SK-N-SH treated with all-trans-retinoic acid at 6 μM for 48 hours (cell line): ENCODE results near the gene ARHGEF6.

ENCODE experiments used
- ATAC-seq: fragments of 200-7000 bp; cut with Tn5 transposase; 3 replicates; pipeline ENCODE4 v1.9.1; 2020; ENCODE audit warnings: mild to moderate bottlenecking, moderate library complexity
- ARNTL ChIP-seq: fragments of 450-650 bp; formaldehyde crosslinking; IDR thresholded peaks from 2 replicates; pipeline ENCODE4 v1.5.0; 2020; ENCODE audit warnings: low read depth, mild to moderate bottlenecking, moderate library complexity, borderline replicate concordance
- CSDC2 ChIP-seq: fragments of 250-450 bp; sonication (Bioruptor Pico); IDR thresholded peaks from 2 replicates; pipeline ENCODE4 v1.5.0; 2020; ENCODE audit warnings: mild to moderate bottlenecking, moderate library complexity
- ESRRG ChIP-seq: fragments of 250-450 bp; sonication (Bioruptor Pico); IDR thresholded peaks from 2 replicates; pipeline ENCODE4 v1.6.1; 2021; ENCODE audit warnings: mild to moderate bottlenecking
- GLIS3 ChIP-seq: fragments of 250-450 bp; sonication (Bioruptor Pico); IDR thresholded peaks from 2 replicates; pipeline ENCODE4 v1.5.0; 2020; ENCODE audit warnings: mild to moderate bottlenecking, moderate library complexity
- ISL1 ChIP-seq: fragments of 250-450 bp; sonication (Bioruptor Pico); IDR thresholded peaks from 2 replicates; pipeline ENCODE4 v2.1.2; 2022; ENCODE audit warnings: mild to moderate bottlenecking, moderate library complexity
- OSR1 ChIP-seq: fragments of 250-450 bp; sonication (Bioruptor Pico); IDR thresholded peaks from 2 replicates; pipeline ENCODE4 v1.8.0; 2022; ENCODE audit warnings: moderate library complexity, mild to moderate bottlenecking, inconsistent platforms
- PPARA ChIP-seq: fragments of 250-450 bp; sonication (Bioruptor Pico); IDR thresholded peaks from 2 replicates; pipeline ENCODE4 v1.5.0; 2020; ENCODE audit warnings: mild to moderate bottlenecking, borderline replicate concordance
- RARB ChIP-seq: fragments of 250-450 bp; sonication (Bioruptor Pico); IDR thresholded peaks from 2 replicates; pipeline ENCODE4 v1.8.0; 2021; ENCODE audit warnings: mild to moderate bottlenecking, moderate library complexity
- SNAI2 ChIP-seq: fragments of 250-450 bp; sonication (Bioruptor Pico); IDR thresholded peaks from 2 replicates; pipeline ENCODE4 v1.5.0; 2020; ENCODE audit warnings: mild to moderate bottlenecking, moderate library complexity
- TCF4 ChIP-seq: fragments of 250-450 bp; sonication (Bioruptor Pico); IDR thresholded peaks from 2 replicates; pipeline ENCODE4 v1.8.0; 2021; ENCODE audit warnings: mild to moderate bottlenecking, moderate library complexity, borderline replicate concordance
- TOX ChIP-seq: fragments of 250-450 bp; sonication (Bioruptor Pico); IDR thresholded peaks from 2 replicates; pipeline ENCODE4 v1.8.0; 2021; ENCODE audit warnings: mild to moderate bottlenecking, moderate library complexity, borderline replicate concordance
- ZC3H10 ChIP-seq: fragments of 250-450 bp; sonication (Bioruptor Pico); IDR thresholded peaks from 2 replicates; pipeline ENCODE4 v1.5.1; 2021; ENCODE audit warnings: mild to moderate bottlenecking, moderate library complexity
- ZFP3 ChIP-seq: fragments of 250-450 bp; sonication (Bioruptor Pico); IDR thresholded peaks from 2 replicates; pipeline ENCODE4 v1.5.0; 2020; ENCODE audit warnings: mild to moderate bottlenecking, moderate library complexity
- ZFP30 ChIP-seq: fragments of 450-650 bp; formaldehyde crosslinking; IDR thresholded peaks from 2 replicates; pipeline ENCODE4 v1.5.0; 2022; ENCODE audit warnings: mild to moderate bottlenecking, moderate library complexity
- ZNF565 ChIP-seq: fragments of 450-650 bp; formaldehyde crosslinking; conservative IDR thresholded peaks from 2 replicates; pipeline ENCODE4 v1.5.0; 2020; ENCODE audit warnings: low read depth, mild to moderate bottlenecking, moderate library complexity
- ZNF70 ChIP-seq: fragments of 450-650 bp; formaldehyde crosslinking; IDR thresholded peaks from 2 replicates; pipeline ENCODE4 v1.5.0; 2020; ENCODE audit warnings: mild to moderate bottlenecking, moderate library complexity
- ZNF8 ChIP-seq: fragments of 450-650 bp; formaldehyde crosslinking; IDR thresholded peaks from 2 replicates; pipeline ENCODE4 v1.5.0; 2020; ENCODE audit warnings: mild to moderate bottlenecking, moderate library complexity
- TF ChIP-seq, protein P1 (sequence below): fragments of 250-450 bp; sonication (Bioruptor Pico); IDR thresholded peaks from 2 replicates; pipeline ENCODE4 v1.5.1; 2021; ENCODE audit warnings: mild to moderate bottlenecking, moderate library complexity
- TF ChIP-seq, protein P2 (sequence below): fragments of 250-450 bp; sonication (Bioruptor Pico); IDR thresholded peaks from 2 replicates; pipeline ENCODE4 v1.8.0; 2020; ENCODE audit warnings: mild to moderate bottlenecking, moderate library complexity, borderline replicate concordance
- TF ChIP-seq, protein P3 (sequence below): fragments of 250-450 bp; sonication (Bioruptor Pico); IDR thresholded peaks from 2 replicates; pipeline ENCODE4 v1.5.0; 2020; ENCODE audit warnings: mild to moderate bottlenecking, moderate library complexity
- TF ChIP-seq, protein P4 (sequence below): fragments of 250-450 bp; sonication (Bioruptor Pico); IDR thresholded peaks from 2 replicates; pipeline ENCODE4 v1.8.0; 2021; ENCODE audit warnings: low read depth, mild to moderate bottlenecking, moderate library complexity, borderline replicate concordance
- TF ChIP-seq, protein P5 (sequence below): fragments of 250-450 bp; sonication (Bioruptor Pico); IDR thresholded peaks from 2 replicates; pipeline ENCODE4 v1.5.1; 2020; ENCODE audit warnings: low read depth, mild to moderate bottlenecking, moderate library complexity

The ARHGEF6 gene

DNA sequence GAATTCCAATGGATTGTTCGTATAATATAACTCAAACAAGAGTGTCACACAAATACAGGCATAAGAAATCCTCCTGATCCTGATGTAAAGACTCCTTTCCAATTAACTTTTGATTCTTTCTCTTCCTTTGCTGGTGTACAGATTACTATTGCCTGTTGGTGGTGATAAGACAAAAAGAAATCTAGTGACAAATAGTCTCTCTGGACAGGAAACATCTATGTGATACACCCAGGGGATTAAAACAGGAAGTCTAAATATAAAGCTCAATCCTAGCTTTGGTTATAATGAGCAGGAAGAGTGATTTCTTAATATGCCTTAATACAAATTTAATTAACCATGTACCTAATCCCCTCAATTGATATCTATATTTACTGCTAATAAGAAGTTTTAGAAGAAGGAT lies 45.1 kb downstream of the ARHGEF6 start:
- no peak for ATAC-seq
- no peak for TF ChIP-seq ZNF565 (CRISPR knock-in tag)

DNA sequence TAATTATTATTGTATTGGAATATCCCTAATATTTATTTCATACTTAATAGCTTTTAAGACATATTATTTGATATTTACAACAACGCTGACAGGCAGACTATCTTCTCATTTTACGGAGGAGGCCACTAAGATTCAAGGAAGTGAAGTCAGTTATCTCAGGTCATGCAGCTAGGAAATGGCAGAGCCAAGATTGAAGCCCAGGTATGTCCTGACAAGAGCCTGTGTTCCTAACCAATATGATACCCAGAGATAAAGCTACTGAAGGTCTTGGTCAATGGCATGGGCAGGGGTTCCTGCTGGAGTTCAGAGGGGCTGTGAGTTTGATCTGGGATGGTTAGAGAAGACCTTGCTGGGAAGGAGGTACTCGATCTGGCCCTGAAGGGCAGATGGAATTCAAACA lies 47.1 kb downstream of the ARHGEF6 start:
- ATAC-seq, result no peak
- TF ChIP-seq GLIS3 (CRISPR knock-in tag), result no peak
- TF ChIP-seq ZNF565 (CRISPR knock-in tag), result no peak
- TF ChIP-seq ZFP30, result no peak
- no peak for TF ChIP-seq OSR1 (CRISPR knock-in tag)
- TF ChIP-seq TCF4 (CRISPR knock-in tag), result no peak
- TF ChIP-seq, protein P1, sequence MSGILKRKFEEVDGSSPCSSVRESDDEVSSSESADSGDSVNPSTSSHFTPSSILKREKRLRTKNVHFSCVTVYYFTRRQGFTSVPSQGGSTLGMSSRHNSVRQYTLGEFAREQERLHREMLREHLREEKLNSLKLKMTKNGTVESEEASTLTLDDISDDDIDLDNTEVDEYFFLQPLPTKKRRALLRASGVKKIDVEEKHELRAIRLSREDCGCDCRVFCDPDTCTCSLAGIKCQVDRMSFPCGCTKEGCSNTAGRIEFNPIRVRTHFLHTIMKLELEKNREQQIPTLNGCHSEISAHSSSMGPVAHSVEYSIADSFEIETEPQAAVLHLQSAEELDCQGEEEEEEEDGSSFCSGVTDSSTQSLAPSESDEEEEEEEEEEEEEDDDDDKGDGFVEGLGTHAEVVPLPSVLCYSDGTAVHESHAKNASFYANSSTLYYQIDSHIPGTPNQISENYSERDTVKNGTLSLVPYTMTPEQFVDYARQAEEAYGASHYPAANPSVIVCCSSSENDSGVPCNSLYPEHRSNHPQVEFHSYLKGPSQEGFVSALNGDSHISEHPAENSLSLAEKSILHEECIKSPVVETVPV (CRISPR knock-in tag), result no peak
- no peak for TF ChIP-seq RARB
- TF ChIP-seq ZNF70, result no peak
- TF ChIP-seq, protein P2, sequence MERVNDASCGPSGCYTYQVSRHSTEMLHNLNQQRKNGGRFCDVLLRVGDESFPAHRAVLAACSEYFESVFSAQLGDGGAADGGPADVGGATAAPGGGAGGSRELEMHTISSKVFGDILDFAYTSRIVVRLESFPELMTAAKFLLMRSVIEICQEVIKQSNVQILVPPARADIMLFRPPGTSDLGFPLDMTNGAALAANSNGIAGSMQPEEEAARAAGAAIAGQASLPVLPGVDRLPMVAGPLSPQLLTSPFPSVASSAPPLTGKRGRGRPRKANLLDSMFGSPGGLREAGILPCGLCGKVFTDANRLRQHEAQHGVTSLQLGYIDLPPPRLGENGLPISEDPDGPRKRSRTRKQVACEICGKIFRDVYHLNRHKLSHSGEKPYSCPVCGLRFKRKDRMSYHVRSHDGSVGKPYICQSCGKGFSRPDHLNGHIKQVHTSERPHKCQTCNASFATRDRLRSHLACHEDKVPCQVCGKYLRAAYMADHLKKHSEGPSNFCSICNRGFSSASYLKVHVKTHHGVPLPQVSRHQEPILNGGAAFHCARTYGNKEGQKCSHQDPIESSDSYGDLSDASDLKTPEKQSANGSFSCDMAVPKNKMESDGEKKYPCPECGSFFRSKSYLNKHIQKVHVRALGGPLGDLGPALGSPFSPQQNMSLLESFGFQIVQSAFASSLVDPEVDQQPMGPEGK (CRISPR knock-in tag), result no peak
- TF ChIP-seq ESRRG, result no peak
- no peak for TF ChIP-seq ZC3H10
- no peak for TF ChIP-seq SNAI2
- TF ChIP-seq, protein P3, sequence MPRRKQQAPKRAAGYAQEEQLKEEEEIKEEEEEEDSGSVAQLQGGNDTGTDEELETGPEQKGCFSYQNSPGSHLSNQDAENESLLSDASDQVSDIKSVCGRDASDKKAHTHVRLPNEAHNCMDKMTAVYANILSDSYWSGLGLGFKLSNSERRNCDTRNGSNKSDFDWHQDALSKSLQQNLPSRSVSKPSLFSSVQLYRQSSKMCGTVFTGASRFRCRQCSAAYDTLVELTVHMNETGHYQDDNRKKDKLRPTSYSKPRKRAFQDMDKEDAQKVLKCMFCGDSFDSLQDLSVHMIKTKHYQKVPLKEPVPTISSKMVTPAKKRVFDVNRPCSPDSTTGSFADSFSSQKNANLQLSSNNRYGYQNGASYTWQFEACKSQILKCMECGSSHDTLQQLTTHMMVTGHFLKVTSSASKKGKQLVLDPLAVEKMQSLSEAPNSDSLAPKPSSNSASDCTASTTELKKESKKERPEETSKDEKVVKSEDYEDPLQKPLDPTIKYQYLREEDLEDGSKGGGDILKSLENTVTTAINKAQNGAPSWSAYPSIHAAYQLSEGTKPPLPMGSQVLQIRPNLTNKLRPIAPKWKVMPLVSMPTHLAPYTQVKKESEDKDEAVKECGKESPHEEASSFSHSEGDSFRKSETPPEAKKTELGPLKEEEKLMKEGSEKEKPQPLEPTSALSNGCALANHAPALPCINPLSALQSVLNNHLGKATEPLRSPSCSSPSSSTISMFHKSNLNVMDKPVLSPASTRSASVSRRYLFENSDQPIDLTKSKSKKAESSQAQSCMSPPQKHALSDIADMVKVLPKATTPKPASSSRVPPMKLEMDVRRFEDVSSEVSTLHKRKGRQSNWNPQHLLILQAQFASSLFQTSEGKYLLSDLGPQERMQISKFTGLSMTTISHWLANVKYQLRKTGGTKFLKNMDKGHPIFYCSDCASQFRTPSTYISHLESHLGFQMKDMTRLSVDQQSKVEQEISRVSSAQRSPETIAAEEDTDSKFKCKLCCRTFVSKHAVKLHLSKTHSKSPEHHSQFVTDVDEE, result no peak
- no peak for TF ChIP-seq ISL1
- no peak for TF ChIP-seq PPARA (CRISPR knock-in tag)
- TF ChIP-seq ZNF8 (CRISPR knock-in tag), result no peak
- TF ChIP-seq, protein P4, sequence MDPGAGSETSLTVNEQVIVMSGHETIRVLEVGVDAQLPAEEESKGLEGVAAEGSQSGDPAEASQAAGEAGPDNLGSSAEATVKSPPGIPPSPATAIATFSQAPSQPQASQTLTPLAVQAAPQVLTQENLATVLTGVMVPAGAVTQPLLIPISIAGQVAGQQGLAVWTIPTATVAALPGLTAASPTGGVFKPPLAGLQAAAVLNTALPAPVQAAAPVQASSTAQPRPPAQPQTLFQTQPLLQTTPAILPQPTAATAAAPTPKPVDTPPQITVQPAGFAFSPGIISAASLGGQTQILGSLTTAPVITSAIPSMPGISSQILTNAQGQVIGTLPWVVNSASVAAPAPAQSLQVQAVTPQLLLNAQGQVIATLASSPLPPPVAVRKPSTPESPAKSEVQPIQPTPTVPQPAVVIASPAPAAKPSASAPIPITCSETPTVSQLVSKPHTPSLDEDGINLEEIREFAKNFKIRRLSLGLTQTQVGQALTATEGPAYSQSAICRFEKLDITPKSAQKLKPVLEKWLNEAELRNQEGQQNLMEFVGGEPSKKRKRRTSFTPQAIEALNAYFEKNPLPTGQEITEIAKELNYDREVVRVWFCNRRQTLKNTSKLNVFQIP (CRISPR knock-in tag), result no peak
- TF ChIP-seq TOX (CRISPR knock-in tag), result no peak
- no peak for TF ChIP-seq ARNTL (CRISPR knock-in tag)

DNA sequence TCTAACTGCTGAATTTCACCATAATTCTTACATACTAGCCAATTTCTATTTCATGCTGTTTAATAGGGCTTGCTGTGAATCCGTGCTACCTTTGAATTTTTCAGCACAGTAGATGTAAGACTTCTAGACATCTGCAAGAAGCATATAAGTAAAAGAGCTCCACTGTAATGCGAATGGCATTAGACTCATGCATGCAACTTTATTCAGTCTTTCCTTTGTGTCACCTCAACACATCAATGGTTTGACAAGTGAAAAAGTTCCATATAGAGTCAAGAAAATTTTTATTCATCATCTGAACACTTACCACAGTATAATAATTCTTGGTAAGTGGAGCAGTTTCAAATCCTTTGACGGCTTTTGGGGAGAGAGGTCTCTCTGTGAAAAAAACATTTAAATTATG lies 48.9 kb downstream of the ARHGEF6 start:
- no peak for ATAC-seq
- TF ChIP-seq RARB (no peak), ZFP30 (no peak), ESRRG (no peak), OSR1 (CRISPR knock-in tag) (no peak), SNAI2 (no peak), TOX (CRISPR knock-in tag) (no peak), ZNF70 (no peak), CSDC2 (CRISPR knock-in tag) (no peak), ARNTL (CRISPR knock-in tag) (no peak), TCF4 (CRISPR knock-in tag) (no peak), GLIS3 (CRISPR knock-in tag) (no peak), ZFP3 (CRISPR knock-in tag) (no peak), PPARA (CRISPR knock-in tag) (no peak), ZNF565 (CRISPR knock-in tag) (no peak)
- TF ChIP-seq, protein P3, result no peak
- TF ChIP-seq, protein P4 (CRISPR knock-in tag), result no peak
- TF ChIP-seq, protein P5, sequence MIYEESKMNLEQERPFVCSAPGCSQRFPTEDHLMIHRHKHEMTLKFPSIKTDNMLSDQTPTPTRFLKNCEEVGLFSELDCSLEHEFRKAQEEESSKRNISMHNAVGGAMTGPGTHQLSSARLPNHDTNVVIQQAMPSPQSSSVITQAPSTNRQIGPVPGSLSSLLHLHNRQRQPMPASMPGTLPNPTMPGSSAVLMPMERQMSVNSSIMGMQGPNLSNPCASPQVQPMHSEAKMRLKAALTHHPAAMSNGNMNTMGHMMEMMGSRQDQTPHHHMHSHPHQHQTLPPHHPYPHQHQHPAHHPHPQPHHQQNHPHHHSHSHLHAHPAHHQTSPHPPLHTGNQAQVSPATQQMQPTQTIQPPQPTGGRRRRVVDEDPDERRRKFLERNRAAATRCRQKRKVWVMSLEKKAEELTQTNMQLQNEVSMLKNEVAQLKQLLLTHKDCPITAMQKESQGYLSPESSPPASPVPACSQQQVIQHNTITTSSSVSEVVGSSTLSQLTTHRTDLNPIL, result no peak
- TF ChIP-seq, all 23 proteins: peak for 0
